Activated naive CD4-positive, alpha-beta T cell treated with anti-CD3 and anti-CD28 coated beads, Interleukin-2, amount 10 ng/mL, durations not matched to agents 7 days and 5 days (primary cell): ENCODE results near the gene SRCAP.

Source experiments
- CTCF ChIA-PET: fragments of 350-600 bp; sonication (Branson Sonifier 250); formaldehyde crosslinking; loops from one replicate; lab custom pipeline; 2021; ENCODE audit warnings: antibody characterized with exemption; lab: Charles Lee
- DNase-seq: peaks from one replicate; pipeline ENCODE4 v3.0.0-alpha.2; 2020
- H3K27ac Mint-ChIP-seq: one replicate; pipeline ENCODE4 v1.8.0; 2021; ENCODE audit warnings: mild to moderate bottlenecking, moderate library complexity, mixed read lengths
- H3K27me3 Mint-ChIP-seq: one replicate; pipeline ENCODE4 v1.8.0; 2021; ENCODE audit warnings: mild to moderate bottlenecking, mixed read lengths
- H3K36me3 Mint-ChIP-seq: one replicate; pipeline ENCODE4 v1.8.0; 2021; ENCODE audit warnings: mixed read lengths
- H3K4me1 Mint-ChIP-seq: one replicate; pipeline ENCODE4 v1.8.0; 2021; ENCODE audit warnings: mixed read lengths
- H3K4me3 Mint-ChIP-seq: one replicate; pipeline ENCODE4 v1.8.0; 2021; ENCODE audit warnings: mild to moderate bottlenecking, moderate library complexity, mixed read lengths
- H3K9me3 Mint-ChIP-seq: one replicate; pipeline ENCODE4 v1.8.0; 2021; ENCODE audit warnings: mixed read lengths

SRCAP gene

DNA sequence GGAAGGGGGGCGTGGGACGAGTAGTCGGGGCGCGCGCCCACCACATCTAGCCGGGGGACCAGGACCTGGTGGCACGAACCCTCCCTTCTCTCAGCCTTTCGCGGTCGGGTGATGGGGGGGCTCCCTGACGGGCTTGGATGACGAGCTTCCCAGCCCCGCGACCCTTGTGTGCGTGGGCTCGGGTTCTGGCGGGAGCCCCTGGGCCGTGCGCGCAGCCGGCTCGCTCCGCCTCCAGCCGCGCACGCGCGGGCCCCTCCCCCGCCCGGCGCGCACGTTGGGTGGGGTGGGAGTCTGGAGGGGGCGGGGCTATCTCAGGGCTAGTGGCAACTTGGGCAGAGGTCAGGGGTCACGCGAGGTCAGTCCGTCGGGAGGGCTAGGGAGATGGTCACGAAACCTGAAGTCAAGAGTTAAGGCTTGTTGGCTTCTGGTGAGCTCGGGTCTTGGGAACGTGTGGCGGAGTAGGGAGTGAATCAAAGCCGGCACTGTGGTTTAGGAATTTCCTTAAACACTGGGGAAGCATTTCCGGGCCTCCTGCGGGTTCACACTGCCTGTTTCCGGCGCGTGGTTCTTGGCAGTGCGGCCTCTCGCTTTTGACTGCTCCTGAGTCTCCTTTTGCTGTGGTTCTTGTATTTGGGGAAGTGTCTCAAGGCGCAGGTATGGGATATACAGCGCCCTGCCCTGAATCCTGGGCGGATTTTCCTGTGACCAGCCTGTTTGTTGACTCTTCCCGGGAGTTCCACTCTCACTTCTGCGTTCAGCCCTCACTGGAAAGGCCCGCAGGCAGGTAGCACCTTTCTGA, at the start of gene SRCAP:
TSS of gene SRCAP (plus strand) at position 356 of the 799 bp plus-strand sequence. CDS start 1,654 bp downstream, outside the sequence.
- peaks cover 28% of the 10 kb centered on the region for H3K36me3 Mint-ChIP-seq
- H3K4me1 Mint-ChIP-seq: peaks cover 37% of the 10 kb centered on the region
- H3K27me3 Mint-ChIP-seq: peaks cover 4% of the 10 kb centered on the region
- CTCF ChIA-PET: no interaction called here
- peak within 1 kb of the TSS; percentile 100 for H3K4me3 Mint-ChIP-seq
- no peaks in the 10 kb centered on the region for H3K9me3 Mint-ChIP-seq
- peak; percentile 91 for DNase-seq
- H3K27ac Mint-ChIP-seq: peak within 1 kb of the TSS; percentile 99

DNA sequence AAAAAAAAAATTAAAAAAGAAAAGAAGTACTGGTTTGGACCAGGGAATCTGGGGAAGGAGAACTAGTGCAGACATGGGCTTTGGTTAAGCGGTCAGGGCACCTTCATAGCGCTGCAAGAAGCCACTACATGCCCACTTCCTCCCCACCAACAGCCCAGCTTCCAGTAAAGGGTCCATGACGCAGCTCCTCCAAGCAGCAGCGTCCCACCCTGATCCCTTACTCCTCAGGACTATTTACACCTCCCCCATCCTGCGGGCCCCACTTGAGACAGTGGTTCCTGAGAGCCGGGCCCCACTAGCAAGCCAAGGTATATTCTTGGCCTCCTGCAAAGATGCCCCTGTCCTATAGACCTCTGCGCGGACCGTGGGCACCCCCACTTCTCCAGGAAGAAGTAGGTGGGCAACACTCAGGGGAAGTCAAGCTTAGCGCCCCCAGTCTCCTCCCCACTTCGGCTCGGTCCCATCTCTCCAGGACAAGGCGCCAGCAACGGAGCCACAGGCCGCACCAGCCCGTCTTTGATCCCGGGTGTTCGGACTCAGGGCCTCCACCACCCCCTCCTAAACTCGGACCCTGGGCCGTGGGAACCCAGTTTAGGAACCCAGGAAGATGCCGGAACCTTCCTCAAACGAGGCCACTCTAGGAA, 49.1 kb upstream of the SRCAP start:
- Mint-ChIP-seq H3K9me3 (no peaks in the 10 kb centered on the region), H3K27ac (peak overlapping the region; percentile 99), H3K4me1 (peaks cover 38% of the 10 kb centered on the region), H3K4me3 (peak overlapping the region; percentile 99), H3K36me3 (peaks cover 24% of the 10 kb centered on the region), H3K27me3 (peaks cover 8% of the 10 kb centered on the region)
- CTCF ChIA-PET: interaction anchor here (0.7 to 3.2 kb wide), 11 partner anchors 8 to 464 kb away, joined by 3 to 22 read pairs (median 4); partner anchors contain the start of genes DCTPP1 and FBRS
- DNase-seq: no peak

DNA sequence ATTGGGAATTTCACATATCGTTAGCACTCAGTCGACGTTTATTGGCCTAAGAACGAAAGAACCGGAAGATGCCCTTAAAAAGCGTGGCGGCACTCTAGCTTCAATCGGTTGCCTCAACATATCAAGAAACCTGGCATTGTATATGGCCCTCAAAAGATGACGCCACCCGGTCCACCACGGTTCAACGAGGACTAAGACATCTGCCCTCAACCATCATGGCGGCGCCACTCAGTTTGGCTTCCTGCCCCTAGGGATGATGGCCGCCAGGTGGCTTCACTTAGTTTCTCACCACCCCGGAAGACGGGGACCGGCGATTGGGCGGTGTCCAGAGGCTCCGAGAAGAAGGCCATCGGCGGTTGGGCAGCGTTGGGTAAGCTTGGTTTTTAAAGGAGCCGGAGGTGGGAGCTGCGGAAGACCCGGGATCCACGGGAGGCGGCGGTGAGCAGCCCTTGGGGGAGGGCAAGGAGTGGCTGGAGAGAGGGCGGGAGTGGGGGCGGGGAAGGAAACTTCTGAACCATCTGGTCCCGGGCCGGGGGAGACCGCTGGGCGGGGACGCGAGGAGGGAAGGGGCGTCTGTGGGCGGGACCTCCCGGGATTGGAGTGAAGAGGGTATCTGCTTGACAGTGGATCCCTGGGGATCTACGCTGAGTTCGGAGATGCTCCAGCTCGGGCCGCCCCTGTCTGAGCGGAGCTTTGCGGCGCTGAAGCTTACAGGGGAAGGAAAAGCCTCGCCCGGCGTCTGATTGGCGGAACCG, 48.4 kb upstream of the SRCAP start, which contains the start of gene PRR14:
TSS of gene PRR14 (plus strand) at position 592 of the 755 bp plus-strand sequence. CDS start 686 bp downstream, outside the sequence.
- CTCF ChIA-PET: interaction anchor here (0.9 to 3.2 kb wide), 10 partner anchors 9 to 558 kb away, joined by 3 to 22 read pairs (median 4); partner anchors contain the start of genes DCTPP1, FBRS and TBX6
- H3K36me3 Mint-ChIP-seq: peaks cover 30% of the 10 kb centered on the region

DNA sequence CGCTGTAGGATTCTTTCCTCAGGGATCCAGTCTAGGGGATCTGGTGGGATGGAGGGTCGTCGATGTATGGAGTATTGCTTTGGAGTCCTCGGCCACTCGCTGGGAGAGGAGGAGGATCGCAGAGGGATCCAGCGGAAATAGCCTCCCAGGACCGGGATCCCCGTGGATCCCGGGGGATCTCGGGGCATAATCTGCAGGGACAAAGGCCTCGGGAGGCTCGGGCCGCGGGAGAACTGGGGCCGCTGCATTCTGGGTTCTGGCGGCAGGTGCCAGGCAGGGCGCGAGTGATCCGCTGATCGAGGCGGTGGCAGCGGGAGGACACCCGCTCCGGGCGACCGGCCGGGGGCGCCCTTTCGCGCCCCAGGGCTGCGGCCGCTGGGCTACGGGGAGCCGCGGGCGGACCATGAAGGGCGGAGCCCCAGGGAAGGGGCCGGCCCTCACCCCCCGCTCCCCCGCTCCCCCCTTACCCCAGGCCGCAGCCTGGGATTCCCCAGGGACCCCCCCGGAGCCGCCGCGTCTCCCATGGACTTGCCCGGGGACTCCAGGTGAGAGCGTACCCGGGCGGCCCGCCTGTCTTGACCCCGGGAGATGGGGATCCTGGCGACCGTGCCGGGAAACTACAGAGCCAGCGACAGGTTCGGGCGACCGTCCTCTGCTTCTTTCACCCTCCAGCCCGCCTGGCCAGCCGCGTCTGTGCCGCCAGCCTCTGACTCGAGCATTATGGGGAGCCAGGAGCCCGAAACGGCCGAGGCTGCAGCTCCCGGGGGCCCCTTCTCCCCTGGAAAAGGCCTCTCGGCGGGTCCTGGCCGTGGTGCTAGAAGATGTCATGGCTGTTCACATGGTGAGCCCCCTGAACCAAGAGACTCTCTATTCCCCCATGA, 47.6 kb upstream of the SRCAP start:
- Mint-ChIP-seq H3K4me1 (peaks cover 43% of the 10 kb centered on the region), H3K27ac (peak overlapping the region; percentile 99), H3K4me3 (peak overlapping the region; percentile 99), H3K36me3 (peaks cover 35% of the 10 kb centered on the region), H3K27me3 (peaks cover 8% of the 10 kb centered on the region), H3K9me3 (no peaks in the 10 kb centered on the region)
- peak; percentile 84 for DNase-seq
- CTCF ChIA-PET: interaction anchor here (0.9 to 3.2 kb wide), 10 partner anchors 8 to 559 kb away, joined by 3 to 22 read pairs (median 4); partner anchors contain the start of genes DCTPP1, FBRS and TBX6

More for the DNA sequence above, 48.4 kb upstream of the SRCAP start, which contains the start of gene PRR14:
- Mint-ChIP-seq H3K4me1 (peaks cover 39% of the 10 kb centered on the region), H3K4me3 (peak within 1 kb of the TSS; percentile 99), H3K9me3 (no peaks in the 10 kb centered on the region), H3K27ac (peak within 1 kb of the TSS; percentile 99), H3K27me3 (peaks cover 8% of the 10 kb centered on the region)
- peak; percentile 100 for DNase-seq

DNA sequence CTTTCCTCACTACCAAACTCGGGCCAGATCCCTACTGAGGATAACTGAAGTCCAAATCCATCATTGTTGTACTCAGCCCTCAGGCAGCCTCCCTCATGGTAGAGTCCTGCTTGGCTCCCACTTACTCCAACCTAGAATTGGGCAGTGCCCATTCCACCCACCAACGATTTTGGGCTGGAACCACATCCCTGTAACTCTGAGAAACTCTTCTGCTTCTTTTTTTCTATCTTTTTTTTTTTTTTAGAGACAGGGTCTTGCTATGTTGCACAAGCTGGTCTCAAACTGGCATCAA, 47.0 kb upstream of the SRCAP start:
- no peak for DNase-seq
- Mint-ChIP-seq H3K4me1 (peaks cover 49% of the 10 kb centered on the region), H3K9me3 (no peaks in the 10 kb centered on the region), H3K36me3 (peaks cover 39% of the 10 kb centered on the region), H3K27me3 (peaks cover 6% of the 10 kb centered on the region), H3K4me3 (peak overlapping the region; percentile 83), H3K27ac (peak overlapping the region; percentile 86)
- CTCF ChIA-PET: interaction anchor here (0.7 to 3.2 kb wide), 3 partner anchors 41 to 1485 kb away, joined by 3 to 22 read pairs (median 4); no protein-coding TSS in a partner anchor

DNA sequence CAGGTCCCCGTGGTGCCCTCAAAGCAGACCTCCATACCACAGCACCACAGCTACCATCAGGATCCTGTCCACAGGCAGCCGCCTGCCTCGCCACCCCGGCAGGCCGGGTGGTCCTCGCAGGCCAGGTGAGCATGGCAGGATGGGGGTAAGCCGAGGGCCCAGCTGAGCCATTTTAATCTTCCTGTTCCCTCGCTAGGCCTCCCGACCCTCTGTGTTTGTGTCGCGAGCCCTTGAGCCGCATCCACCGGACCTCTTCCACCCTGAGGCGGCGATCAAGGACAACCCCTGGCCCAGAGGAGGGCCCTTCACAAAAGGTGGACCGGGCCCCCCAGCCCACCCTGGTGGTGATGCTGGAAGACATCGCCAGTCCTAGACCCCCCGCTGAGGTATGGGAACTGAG, 46.3 kb upstream of the SRCAP start:
- peaks cover 39% of the 10 kb centered on the region for H3K36me3 Mint-ChIP-seq
- CTCF ChIA-PET: interaction anchor here (0.7 to 3.2 kb wide), 3 partner anchors 41 to 1486 kb away, joined by 3 to 22 read pairs (median 4); no protein-coding TSS in a partner anchor
- peaks cover 56% of the 10 kb centered on the region for H3K4me1 Mint-ChIP-seq
- DNase-seq: no peak
- H3K9me3 Mint-ChIP-seq: no peaks in the 10 kb centered on the region
- H3K27me3 Mint-ChIP-seq: peaks cover 4% of the 10 kb centered on the region
- no peak overlapping the region for H3K27ac Mint-ChIP-seq
- H3K4me3 Mint-ChIP-seq: peak overlapping the region; percentile 83

DNA sequence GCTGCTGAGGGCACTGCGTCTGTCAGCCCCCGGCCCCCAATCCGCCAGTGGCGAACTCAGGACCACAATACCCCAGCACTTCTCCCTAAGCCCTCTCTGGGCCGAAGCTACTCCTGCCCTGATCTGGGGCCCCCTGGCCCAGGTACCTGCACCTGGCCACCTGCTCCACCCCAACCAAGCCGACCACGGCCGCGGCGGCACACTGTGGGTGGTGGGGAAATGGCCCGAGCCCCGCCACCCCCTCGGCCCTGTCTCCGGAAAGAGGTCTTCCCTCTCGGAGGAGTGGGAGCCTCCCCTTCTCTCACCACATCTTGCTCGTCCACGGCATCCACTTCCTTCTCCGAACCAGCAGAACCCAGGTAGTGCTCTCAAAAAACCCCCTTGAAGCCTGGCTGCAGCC, 44.1 kb upstream of the SRCAP start:
- Mint-ChIP-seq H3K4me3 (no peak overlapping the region), H3K36me3 (peaks cover 39% of the 10 kb centered on the region), H3K4me1 (peaks cover 50% of the 10 kb centered on the region), H3K27ac (no peak overlapping the region), H3K9me3 (no peaks in the 10 kb centered on the region), H3K27me3 (peaks cover 4% of the 10 kb centered on the region)
- CTCF ChIA-PET: no interaction called here
- DNase-seq: no peak

DNA sequence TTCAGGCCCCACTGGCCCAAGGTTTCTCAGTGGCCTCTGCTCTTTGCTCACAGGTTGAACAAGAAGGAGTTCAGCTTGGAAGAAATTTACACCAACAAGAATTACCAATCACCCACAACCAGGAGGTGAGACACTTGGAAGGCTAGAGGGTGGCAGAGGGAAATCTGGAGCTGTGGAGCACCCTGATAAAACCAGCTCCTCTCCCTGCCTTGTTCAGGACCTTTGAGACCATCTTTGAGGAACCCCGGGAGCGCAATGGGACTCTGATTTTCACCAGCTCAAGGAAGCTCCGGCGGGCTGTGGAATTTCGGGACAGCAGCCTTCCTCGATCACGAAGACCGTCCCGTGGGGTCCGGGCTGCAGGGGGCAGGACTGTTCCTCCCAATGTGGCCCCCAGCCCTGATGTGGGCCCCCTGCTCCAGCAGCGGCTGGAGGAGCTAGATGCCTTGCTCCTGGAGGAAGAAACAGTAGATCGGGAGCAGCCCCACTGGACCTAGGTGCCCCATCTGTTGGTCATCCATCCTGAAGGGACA, 43.1 kb upstream of the SRCAP start:
- H3K4me3 Mint-ChIP-seq: no peak overlapping the region
- no peak for DNase-seq
- peaks cover 48% of the 10 kb centered on the region for H3K4me1 Mint-ChIP-seq
- CTCF ChIA-PET: no interaction called here
- peaks cover 41% of the 10 kb centered on the region for H3K36me3 Mint-ChIP-seq
- no peak overlapping the region for H3K27ac Mint-ChIP-seq
- H3K9me3 Mint-ChIP-seq: no peaks in the 10 kb centered on the region
- H3K27me3 Mint-ChIP-seq: no peaks in the 10 kb centered on the region

DNA sequence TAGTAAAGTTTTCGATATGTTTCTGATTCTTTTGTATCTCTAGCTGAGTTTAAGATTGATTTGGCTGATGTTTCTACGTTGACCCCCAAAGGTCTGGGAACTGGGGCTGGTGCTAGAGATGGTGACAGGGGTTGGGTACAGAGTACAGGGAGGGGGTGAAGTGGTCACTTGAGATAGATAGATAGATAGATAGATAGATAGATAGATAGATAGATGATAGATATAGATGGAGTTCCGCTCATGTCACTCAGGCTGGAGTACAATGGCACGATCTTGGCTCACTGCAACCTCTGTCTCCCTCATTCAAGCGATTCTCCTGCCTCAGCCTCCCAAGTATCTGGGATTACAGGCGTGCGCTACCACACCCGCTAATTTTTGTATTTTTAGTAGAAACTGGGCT, 42.6 kb upstream of the SRCAP start:
- peak overlapping the region; percentile 66 for H3K27ac Mint-ChIP-seq
- CTCF ChIA-PET: no interaction called here

DNA sequence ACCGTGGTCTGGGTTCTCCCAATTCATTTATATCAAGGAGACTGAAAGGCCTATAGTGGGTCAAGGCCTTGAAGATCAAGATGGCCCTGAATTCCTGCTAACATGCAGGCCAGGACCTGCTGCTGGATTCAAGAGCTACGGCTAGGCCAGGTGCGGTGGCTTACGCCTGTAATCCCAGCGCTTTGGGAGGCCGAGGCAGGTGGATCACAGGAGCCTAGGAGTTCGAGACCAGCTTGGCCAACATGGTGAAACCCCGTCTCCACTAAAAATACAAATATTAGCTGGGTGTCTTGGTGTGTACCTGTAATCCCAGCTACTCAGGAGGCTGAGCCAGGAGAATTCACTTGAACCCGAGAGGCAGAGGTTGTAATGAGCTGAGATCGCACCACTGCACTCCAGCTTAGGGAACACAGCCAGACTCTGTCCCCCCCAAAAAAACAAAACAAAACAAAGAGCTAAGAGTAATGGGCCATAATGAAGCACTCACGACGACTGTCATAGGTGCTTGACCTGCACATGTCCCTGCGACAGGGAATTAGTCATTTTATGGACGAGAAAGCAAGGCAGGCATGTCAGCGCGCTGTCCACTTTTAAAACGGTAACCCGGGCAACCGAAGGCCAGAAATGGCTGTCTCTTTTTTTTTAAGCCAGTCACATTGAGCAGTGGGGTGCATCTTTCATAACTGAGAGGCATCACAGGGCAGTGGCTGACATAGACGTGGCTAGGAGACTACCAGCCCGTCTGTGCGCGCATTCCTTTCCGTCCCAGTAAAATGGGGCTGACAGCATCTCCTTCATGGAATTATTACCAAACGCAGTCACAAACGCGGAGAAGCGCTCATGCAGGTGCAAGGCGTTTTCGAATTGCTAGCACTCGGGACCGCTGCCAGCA, 41.8 kb upstream of the SRCAP start:
- peaks cover 56% of the 10 kb centered on the region for H3K4me1 Mint-ChIP-seq
- CTCF ChIA-PET: interaction anchor here (0.9 to 1.0 kb wide), 2 partner anchors 36 to 157 kb away, joined by 3 to 4 read pairs; no protein-coding TSS in a partner anchor

More for the DNA sequence above, 42.6 kb upstream of the SRCAP start:
- H3K36me3 Mint-ChIP-seq: peaks cover 44% of the 10 kb centered on the region
- H3K9me3 Mint-ChIP-seq: no peaks in the 10 kb centered on the region
- DNase-seq: no peak
- H3K27me3 Mint-ChIP-seq: no peaks in the 10 kb centered on the region
- H3K4me3 Mint-ChIP-seq: no peak overlapping the region
- H3K4me1 Mint-ChIP-seq: peaks cover 53% of the 10 kb centered on the region

DNA sequence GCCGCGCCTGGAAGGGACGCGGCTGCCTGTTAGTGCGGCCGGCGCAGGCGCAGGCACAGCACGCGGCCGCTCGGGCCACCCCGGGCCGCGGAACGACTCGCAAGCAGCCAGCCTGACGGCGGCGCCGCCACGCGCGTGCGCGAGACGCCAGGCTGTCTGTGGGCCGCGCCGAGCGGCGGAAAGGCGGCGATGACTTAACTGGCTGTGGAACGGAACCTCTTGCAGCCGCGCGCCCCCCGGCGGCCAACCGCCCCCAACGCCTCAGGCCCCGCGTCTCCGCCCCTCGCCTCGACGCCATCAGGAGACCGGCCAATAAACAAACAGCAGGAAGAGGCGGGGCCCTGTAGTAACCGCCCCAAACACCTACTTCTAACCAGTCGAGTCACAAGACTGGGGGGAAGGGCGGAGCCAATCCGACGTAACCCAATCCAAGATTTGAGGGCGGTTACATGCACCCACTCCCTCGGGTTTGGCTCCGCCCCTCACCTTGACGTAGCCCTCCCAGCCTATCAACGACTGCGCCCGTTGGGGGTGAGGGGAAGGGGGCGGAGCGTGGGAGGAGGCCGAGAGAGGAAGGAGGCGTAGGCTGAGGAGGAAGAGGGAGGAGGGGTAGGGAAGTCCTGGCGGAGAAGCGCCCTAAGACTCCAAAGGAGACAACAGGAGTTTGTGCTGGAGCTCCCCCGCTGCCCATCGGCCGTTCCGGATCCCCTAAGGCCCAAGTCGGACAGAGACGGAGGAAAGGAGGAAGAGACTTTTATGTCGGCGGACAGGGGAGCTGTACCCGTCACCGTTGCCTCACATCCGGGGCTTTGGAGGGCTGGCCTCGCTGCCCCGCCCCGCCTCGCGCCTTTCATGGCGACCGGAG, 40.9 kb upstream of the SRCAP start, which contains the start of gene FBRS:
TSS of gene FBRS (plus strand) at position 566 of the 865 bp plus-strand sequence. CDS start 1,088 bp downstream, outside the sequence.
- CTCF ChIA-PET: interaction anchor here (0.7 to 4.8 kb wide), 10 partner anchors 8 to 157 kb away, joined by 3 to 56 read pairs (median 4); partner anchors contain the start of gene PRR14
- Mint-ChIP-seq H3K27ac (peak within 1 kb of the TSS; percentile 99), H3K4me1 (peaks cover 56% of the 10 kb centered on the region), H3K27me3 (no peaks in the 10 kb centered on the region), H3K9me3 (no peaks in the 10 kb centered on the region), H3K4me3 (peak within 1 kb of the TSS; percentile 79), H3K36me3 (peaks cover 47% of the 10 kb centered on the region)
- peak; percentile 100 for DNase-seq

More for the DNA sequence above, 41.8 kb upstream of the SRCAP start:
- no peaks in the 10 kb centered on the region for H3K9me3 Mint-ChIP-seq
- H3K27me3 Mint-ChIP-seq: no peaks in the 10 kb centered on the region
- peak overlapping the region; percentile 73 for H3K4me3 Mint-ChIP-seq
- DNase-seq: no peak
- H3K27ac Mint-ChIP-seq: peak overlapping the region; percentile 93
- H3K36me3 Mint-ChIP-seq: peaks cover 48% of the 10 kb centered on the region
